ENCODE results near the gene GAGE12J. TPM values are rescaled to one million over a fixed set of nuclear protein-coding genes. Genes with fewer than 3 reads are reported as not detected.
A peak's percentile ranks its signal among the peaks of the same experiment; 100 is the strongest.
"Not testable (repeated sequence)": the region's sequence is repeated elsewhere in the genome, so short reads cannot be mapped to it uniquely, and the experiment has no call there.

Gene GAGE12J
- polyA plus RNA-seq, 1 donor from 2014 or later = not detected

DNA sequence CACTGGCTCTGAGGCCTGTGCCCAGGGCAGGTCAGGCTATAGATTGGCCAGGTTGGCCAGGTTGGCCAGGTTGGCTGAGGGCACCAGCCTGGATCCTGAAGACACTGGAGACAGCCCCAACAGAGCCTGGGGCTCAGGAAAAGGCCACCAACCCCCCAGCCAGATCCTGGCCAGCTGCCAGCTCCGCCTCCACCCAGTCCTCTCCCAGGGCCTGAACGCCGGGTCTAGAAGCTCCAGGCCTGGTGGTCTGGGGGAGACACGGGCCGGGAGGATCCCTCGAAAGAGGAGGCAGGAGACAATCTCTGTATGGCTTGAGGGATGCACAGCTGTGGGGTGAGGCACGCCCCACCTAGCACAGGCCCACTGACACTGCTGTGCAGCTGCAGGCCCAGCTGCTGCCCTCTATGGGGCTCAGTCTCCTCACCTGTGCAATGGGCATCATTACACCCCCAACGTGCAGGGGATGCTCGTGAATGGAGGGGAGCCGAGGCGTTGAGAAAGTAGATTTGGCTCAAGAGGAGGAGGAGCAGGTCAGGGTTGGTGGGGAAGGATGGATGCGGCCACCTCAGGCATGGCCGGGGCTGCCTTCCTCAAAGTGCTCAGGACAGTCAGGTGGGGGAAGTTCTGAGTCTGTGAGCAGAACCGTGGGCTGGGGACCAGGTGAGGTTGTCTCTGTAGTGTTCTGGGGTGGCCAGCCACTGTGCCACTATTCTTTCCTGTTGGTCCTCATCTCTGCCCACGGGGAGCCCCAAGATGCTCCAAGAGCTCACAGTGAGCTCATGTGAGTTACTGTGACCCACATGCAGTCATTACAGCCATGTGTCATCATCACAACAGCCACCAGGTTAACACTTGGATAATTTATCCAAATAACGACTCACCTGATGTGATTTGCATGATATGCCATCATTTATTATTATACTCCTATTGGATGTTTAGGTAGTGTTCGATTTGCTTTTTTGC, 29.2 kb upstream of the GAGE12J start:
- peaks cover 5% of the 10 kb centered on the region for H3K27me3 Mint-ChIP-seq
- H3K4me1 Mint-ChIP-seq = peaks cover 0 to 1% (median 0%) of the 10 kb centered on the region in 3 donors
- no peaks in the 10 kb centered on the region for H3K9me3 Mint-ChIP-seq
- H3K27ac Mint-ChIP-seq = no peak overlapping the region
- H3K36me3 Mint-ChIP-seq = no peaks in the 10 kb centered on the region
- no peak overlapping the region for H3K4me3 Mint-ChIP-seq

DNA sequence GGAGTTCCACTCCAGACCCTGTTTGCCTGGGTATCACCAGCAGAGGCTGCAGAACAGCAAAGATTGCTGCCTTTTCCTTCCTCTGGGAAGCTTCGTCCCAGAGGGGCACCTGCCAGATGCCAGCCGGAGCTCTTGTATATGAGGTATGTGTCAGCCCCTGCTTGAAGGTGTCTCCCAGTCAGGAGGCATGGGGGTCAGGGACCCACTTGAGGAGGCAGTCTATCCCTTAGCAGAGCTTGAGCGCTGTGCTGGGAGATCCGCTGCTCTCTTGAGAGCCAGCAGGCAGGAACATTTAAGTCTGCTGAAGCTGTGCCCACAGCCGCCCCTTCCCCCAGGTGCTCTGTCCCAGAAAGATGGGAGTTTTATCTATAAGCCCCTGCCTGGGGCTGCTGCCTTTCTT, 22.5 kb upstream of the GAGE12J start:
- not testable (repeated sequence) for H3K4me3 Mint-ChIP-seq, H3K36me3 Mint-ChIP-seq, H3K27ac Mint-ChIP-seq, H3K9me3 Mint-ChIP-seq, H3K4me1 Mint-ChIP-seq, H3K27me3 Mint-ChIP-seq

DNA sequence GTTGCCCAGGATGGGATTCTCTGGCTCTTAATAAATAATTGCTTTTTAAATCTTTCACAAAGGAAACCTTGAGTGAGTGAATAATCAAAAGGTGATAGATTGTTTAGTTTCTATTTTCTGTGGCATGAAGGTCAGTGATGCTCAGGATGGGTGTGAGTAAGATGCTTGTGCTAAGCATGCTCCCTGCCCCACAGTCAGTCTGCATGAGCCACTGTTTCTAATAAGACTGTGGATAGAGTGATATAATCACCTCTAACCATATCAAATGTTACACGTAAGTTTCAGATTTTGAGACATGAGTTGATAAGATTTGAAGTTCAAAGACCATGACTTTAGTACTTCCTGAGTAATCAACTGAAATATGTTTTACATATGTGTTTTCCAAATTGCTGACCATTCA, 21.1 kb upstream of the GAGE12J start:
- H3K27ac Mint-ChIP-seq = no peak overlapping the region
- H3K4me3 Mint-ChIP-seq = no peak overlapping the region
- no peaks in the 10 kb centered on the region for H3K9me3 Mint-ChIP-seq
- peaks cover 5% of the 10 kb centered on the region for H3K36me3 Mint-ChIP-seq
- no peaks in the 10 kb centered on the region for H3K4me1 Mint-ChIP-seq
- peaks cover 11% of the 10 kb centered on the region for H3K27me3 Mint-ChIP-seq

DNA sequence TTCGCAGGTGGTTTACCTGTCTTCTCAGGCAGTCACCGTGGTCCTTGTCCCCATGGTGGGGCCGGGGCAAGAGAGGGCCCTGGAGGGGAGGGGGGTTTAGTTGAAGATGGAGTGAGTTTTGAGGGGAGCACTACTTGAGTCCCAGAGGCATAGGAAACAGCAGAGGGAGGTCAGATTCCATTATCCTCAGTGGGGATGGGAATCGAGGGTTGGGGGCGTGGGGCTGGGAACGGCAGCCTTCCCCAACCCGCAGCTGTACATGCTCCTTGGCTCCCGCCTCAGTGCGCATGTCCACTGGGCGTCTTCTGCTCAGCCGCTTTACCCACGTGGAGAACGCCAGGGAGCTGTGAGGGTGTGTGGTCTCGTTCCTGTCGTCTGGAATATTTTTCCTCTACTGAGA, 18.5 kb upstream of the GAGE12J start, which contains the start of gene GAGE10:
TSS of gene GAGE10 (plus strand) at position 301 of the 400 bp plus-strand sequence. CDS start 1,214 bp downstream, outside the sequence.
- H3K4me3 Mint-ChIP-seq = no peak within 1 kb of the TSS
- H3K4me1 Mint-ChIP-seq = no peaks in the 10 kb centered on the region
- H3K9me3 Mint-ChIP-seq = no peaks in the 10 kb centered on the region
- H3K27ac Mint-ChIP-seq = peak within 1 kb of the TSS in 2 of 3 donors; percentile 28 to 46
- H3K27me3 Mint-ChIP-seq = peaks cover 11% of the 10 kb centered on the region
- peaks cover 5% of the 10 kb centered on the region for H3K36me3 Mint-ChIP-seq

DNA sequence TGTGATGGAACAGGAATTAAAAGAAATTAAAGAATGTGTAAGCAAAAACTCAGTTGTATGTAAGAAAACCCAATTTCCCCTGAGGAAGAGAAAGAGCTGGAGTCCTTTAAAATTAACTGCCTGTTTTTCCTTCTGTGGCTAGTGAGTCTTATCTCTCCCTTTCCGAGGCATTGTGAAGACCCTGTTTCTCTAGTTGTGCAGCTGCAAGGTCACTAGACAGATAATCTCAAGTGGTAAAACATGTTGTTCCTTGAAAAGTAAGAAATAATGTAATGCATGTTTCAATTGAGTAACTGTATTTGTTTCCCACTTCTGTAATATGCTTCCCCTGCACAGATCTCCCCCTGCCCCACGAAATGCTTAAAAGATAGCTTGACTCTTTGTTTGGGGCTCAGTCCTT, 14.1 kb upstream of the GAGE12J start:
- Mint-ChIP-seq H3K4me3 (peak overlapping the region in 1 of 4 donors; percentile 18), H3K4me1 (peaks cover 13 to 19% (median 14%) of the 10 kb centered on the region in 3 donors)
- not testable (repeated sequence) for H3K9me3 Mint-ChIP-seq, H3K27ac Mint-ChIP-seq, H3K36me3 Mint-ChIP-seq, H3K27me3 Mint-ChIP-seq

DNA sequence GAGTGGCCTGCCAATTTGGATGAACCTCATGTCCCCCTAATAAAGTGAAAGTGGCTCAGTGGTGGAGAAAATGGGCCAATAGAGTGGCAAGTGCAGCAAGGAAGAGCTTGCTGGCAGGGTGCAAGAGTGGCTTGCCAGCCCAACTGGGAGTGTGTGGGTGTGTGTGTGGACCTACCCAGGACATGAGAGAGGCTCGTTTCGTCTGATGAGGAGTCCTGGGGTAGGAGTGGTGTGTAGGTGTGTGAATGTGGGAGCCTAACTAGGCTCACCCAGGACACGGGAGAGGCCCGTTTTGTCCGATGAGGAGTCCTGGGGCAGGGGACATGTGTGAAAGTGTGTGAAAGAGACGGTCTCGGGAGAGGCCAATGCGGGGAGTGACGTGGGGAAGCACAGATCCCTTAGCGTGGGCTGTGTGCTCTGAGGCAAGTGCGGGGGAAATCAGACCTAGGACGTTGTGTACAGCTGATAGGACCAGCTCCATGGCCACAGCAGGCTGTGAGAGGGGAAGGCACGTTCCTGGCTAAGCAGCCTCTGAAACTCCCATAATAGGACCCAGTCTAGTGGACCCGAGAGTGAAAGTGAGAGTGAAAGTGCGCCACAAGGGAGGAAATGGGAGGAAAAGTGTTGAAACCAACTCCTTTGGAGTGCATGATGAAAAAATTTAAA, 13.1 kb upstream of the GAGE12J start:
- peak overlapping the region; percentile 16 to 64 (median 60) for H3K27ac Mint-ChIP-seq

DNA sequence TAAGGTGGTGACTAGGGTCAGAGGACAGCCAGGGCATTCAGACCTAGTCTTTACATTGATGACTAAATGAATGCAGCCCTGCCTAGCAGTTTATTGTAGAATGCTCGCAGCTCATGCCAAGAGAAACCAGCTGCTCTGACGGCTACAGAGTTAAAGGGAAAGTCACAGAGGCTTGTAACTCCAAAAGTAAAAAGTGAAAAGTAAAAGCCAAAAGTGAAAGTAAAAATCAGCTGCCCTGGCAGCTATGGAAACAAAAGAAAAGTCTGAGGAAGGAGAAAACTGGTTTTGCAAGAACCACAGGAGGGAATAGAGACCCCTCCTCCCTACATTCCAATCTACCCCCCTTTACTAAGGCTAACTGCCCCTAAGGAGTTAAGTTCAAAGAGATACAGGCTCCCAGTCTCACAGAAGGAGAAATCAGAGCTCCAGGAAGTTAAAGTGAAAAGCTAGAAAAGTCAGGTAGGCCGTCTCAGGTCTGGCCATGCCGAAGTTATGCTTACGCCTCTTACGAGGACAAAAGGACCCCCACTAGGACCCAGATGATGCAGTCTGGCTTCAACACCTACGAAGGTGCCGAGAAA, 12.3 kb upstream of the GAGE12J start:
- peak overlapping the region; percentile 67 to 94 (median 84) for H3K4me3 Mint-ChIP-seq
- H3K9me3 Mint-ChIP-seq = no peaks in the 10 kb centered on the region
- H3K4me1 Mint-ChIP-seq = peaks cover 13 to 19% (median 14%) of the 10 kb centered on the region in 3 donors
- peaks cover 5% of the 10 kb centered on the region for H3K27me3 Mint-ChIP-seq
- peaks cover 8% of the 10 kb centered on the region for H3K36me3 Mint-ChIP-seq
- H3K27ac Mint-ChIP-seq = peak overlapping the region; percentile 16 to 60 (median 54)

More for the DNA sequence above, 13.1 kb upstream of the GAGE12J start:
- Mint-ChIP-seq H3K36me3 (peaks cover 8% of the 10 kb centered on the region), H3K4me3 (peak overlapping the region; percentile 67 to 94 (median 84)), H3K27me3 (peaks cover 9% of the 10 kb centered on the region), H3K9me3 (no peaks in the 10 kb centered on the region), H3K4me1 (peaks cover 13 to 19% (median 14%) of the 10 kb centered on the region in 3 donors)

- H3K4me1 Mint-ChIP-seq = peaks cover 13 to 19% (median 14%) of the 10 kb centered on the region in 3 donors
- no peak overlapping the region for H3K4me3 Mint-ChIP-seq
- H3K9me3 Mint-ChIP-seq = no peaks in the 10 kb centered on the region
- peaks cover 2% of the 10 kb centered on the region for H3K27me3 Mint-ChIP-seq
- H3K36me3 Mint-ChIP-seq = peaks cover 8% of the 10 kb centered on the region
- H3K27ac Mint-ChIP-seq = no peak overlapping the region
These were observed 11.5 kb upstream of the GAGE12J start for GRCh38 chrX:49310371-49310770.

DNA sequence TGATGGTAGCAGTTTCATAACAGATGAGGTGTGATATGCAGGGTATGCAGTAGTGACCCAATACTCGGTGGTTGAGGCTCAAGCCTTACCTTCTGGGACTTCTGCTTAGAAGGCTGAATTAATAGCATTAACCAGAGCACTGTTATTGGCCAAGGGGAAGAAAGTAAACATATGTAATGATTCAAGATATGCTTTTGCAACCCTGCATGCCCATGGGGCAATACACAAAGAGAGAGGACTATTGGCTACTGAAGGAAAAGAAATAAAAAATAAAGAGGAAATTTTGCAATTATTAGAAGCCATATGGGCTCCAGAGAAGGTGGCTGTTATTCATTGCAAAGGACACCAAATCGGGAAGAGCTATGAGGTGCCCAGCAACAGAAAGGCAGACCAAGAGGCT, 9.7 kb upstream of the GAGE12J start:
- H3K36me3 Mint-ChIP-seq = peaks cover 8% of the 10 kb centered on the region
- no peak overlapping the region for H3K27ac Mint-ChIP-seq
- no peak overlapping the region for H3K4me3 Mint-ChIP-seq
- H3K9me3 Mint-ChIP-seq = no peaks in the 10 kb centered on the region
- peaks cover 2% of the 10 kb centered on the region for H3K27me3 Mint-ChIP-seq
- peaks cover 13 to 19% (median 14%) of the 10 kb centered on the region in 3 donors for H3K4me1 Mint-ChIP-seq

GRCh38 chrX:49316085-49316484, 5.8 kb upstream of the GAGE12J start:
- Mint-ChIP-seq H3K27ac (no peak overlapping the region), H3K4me1 (no peaks in the 10 kb centered on the region), H3K4me3 (no peak overlapping the region), H3K9me3 (no peaks in the 10 kb centered on the region), H3K36me3 (no peaks in the 10 kb centered on the region), H3K27me3 (peaks cover 2% of the 10 kb centered on the region)

- H3K9me3 Mint-ChIP-seq, H3K27ac Mint-ChIP-seq, H3K4me3 Mint-ChIP-seq, H3K4me1 Mint-ChIP-seq, H3K36me3 Mint-ChIP-seq, H3K27me3 Mint-ChIP-seq: not testable (repeated sequence)
These were observed 429 bp downstream of the GAGE12J start for GRCh38 chrX:49322266-49322665.

- not testable (repeated sequence) for H3K36me3 Mint-ChIP-seq, H3K27ac Mint-ChIP-seq, H3K4me1 Mint-ChIP-seq, H3K9me3 Mint-ChIP-seq, H3K27me3 Mint-ChIP-seq, H3K4me3 Mint-ChIP-seq
These were observed 1.9 kb downstream of the GAGE12J start for GRCh38 chrX:49323735-49324134.

GRCh38 chrX:49330421-49330820, 8.6 kb downstream of the GAGE12J start:
- not testable (repeated sequence) for H3K36me3 Mint-ChIP-seq, H3K4me1 Mint-ChIP-seq, H3K9me3 Mint-ChIP-seq, H3K27me3 Mint-ChIP-seq, H3K4me3 Mint-ChIP-seq, H3K27ac Mint-ChIP-seq

- not testable (repeated sequence) for H3K4me3 Mint-ChIP-seq, H3K4me1 Mint-ChIP-seq, H3K27me3 Mint-ChIP-seq, H3K27ac Mint-ChIP-seq, H3K9me3 Mint-ChIP-seq, H3K36me3 Mint-ChIP-seq
These were observed 9.4 kb downstream of the GAGE12J start, which contains the start of gene GAGE13 for GRCh38 chrX:49331282-49331681. TSS of gene GAGE13 (plus strand) at chrX:49331582. CDS start at chrX:49332738, 1,156 bp downstream.

DNA sequence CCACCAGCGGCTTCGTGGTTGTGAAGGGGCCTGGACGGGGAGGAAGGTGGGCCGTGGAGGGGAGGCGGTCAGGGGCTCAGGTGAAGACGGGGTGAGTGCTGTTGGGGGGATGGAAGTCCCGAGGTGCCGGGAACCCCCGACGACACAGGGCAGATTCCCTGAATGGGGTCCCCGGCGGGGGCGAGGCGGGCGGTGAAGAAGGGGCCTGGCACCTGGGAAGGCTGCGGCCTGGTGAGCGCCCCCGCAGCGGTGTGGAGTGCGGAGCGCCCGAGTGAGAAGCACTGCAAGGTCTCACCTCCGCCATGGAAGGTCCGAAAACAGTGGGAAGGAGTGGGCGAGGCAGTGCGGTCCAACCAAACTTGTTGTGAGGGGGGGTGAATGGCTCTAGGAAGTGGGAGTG, 10.0 kb downstream of the GAGE12J start:
- not testable (repeated sequence) for H3K4me1 Mint-ChIP-seq, H3K4me3 Mint-ChIP-seq, H3K27ac Mint-ChIP-seq

More for the DNA sequence above, 10.0 kb downstream of the GAGE12J start:
- not testable (repeated sequence) for H3K27me3 Mint-ChIP-seq, H3K9me3 Mint-ChIP-seq, H3K36me3 Mint-ChIP-seq

Measured in IgD-negative memory B cell (primary cell).